Measurements from ENCODE around the gene NUP214.

- no peak for TF ChIP-seq CTCF (IDR thresholded peaks at IDR 0.05)
- TF ChIP-seq POLR2A (IDR thresholded peaks at IDR 0.05), result no peak
These were observed 42.5 kb downstream of the NUP214 start for GRCh38 chr9:131167936-131168335.
